Lung (tissue), 12 donors: ENCODE measurements around the gene ABCC11. TPM values are rescaled to one million over a fixed set of nuclear protein-coding genes. Genes with fewer than 3 reads are reported as not detected.

ENCODE experiments used
- ATAC-seq: fragments of 200-7000 bp; cut with Tn5 transposase; one replicate; pipeline ENCODE4 v1.9.1; 2020; ENCODE audit warnings: moderate number of reproducible peaks; ENCODE audit not compliant: insufficient read depth, low FRiP score
- DNase-seq, 3 donors: peaks; one replicate each; pipeline ENCODE4 v3.0.0-alpha.2; 2013 to 2017
- H3K27ac ChIP-seq, 2 donors: one replicate each; pipeline ENCODE4 v1.5.1; 2013; ENCODE audit warnings: mild to moderate bottlenecking in 2 of 2, moderate library complexity in 2 of 2, control low read depth in 1 of 2, inconsistent platforms in 1 of 2, low read depth in 1 of 2, low read length in 1 of 2
- H3K27me3 ChIP-seq, 3 donors: one replicate each; pipeline ENCODE4 v1.5.1; 2013; ENCODE audit warnings: low read length in 2 of 3; ENCODE audit not compliant: control insufficient read depth in 3 of 3, insufficient read depth in 3 of 3
- H3K36me3 ChIP-seq, 4 donors: one replicate each; pipeline ENCODE4 v1.5.1; 2013; ENCODE audit warnings: low read length in 4 of 4, mild to moderate bottlenecking in 1 of 4, moderate library complexity in 1 of 4; ENCODE audit not compliant: control insufficient read depth in 4 of 4, insufficient read depth in 4 of 4
- H3K4me1 ChIP-seq, 5 donors: one replicate each; pipeline ENCODE4 v1.5.1; 2013; ENCODE audit warnings: low read length in 5 of 5, mild to moderate bottlenecking in 2 of 5, moderate library complexity in 1 of 5; ENCODE audit not compliant: control insufficient read depth in 5 of 5, insufficient read depth in 5 of 5
- H3K4me3 ChIP-seq: one replicate; pipeline ENCODE4 v1.5.1; 2013; ENCODE audit warnings: mild to moderate bottlenecking, control low read depth, moderate library complexity
- H3K9ac ChIP-seq, 2 donors: one replicate each; pipeline ENCODE4 v1.5.1; 2013; ENCODE audit warnings: low read length in 2 of 2, control low read depth in 1 of 2; ENCODE audit not compliant: insufficient read depth in 1 of 2
- H3K9me3 ChIP-seq, 4 donors: one replicate each; pipeline ENCODE4 v1.5.1; 2013; ENCODE audit warnings: low read length in 3 of 4, mild to moderate bottlenecking in 1 of 4, moderate library complexity in 1 of 4; ENCODE audit not compliant: control insufficient read depth in 4 of 4, insufficient read depth in 3 of 4
- CTCF ChIP-seq: IDR thresholded peaks from 2 replicates; pipeline ENCODE4 v1.5.1; 2012; ENCODE audit warnings: mild to moderate bottlenecking; ENCODE audit errors: control extremely low read depth, extremely low read depth
- WGBS, 2 donors: extraction: QIAGEN DNeasy Blood & Tissue Kit; methylation state at CpG; one replicate each; pipeline ENCODE4 v1.1.7; 2013; 5-methylcytosine and 5-hydroxymethylcytosine counted together
- polyA plus RNA-seq, 2 donors: library from polyadenylated mRNA; stranded (reverse); fragments of 200-250 nt; gene quantifications; one replicate each; pipeline ENCODE4 v1.2.1, GENCODE V29; 2013
- total RNA-seq, 2 donors: library from RNA; depleted of rRNA in 1 of 2; stranded (reverse); fragments of >200 nt in 1 of 2; gene quantifications; one replicate each; pipeline ENCODE4 v1.2.1, GENCODE V29; 2014 to 2021
- donor health status: control.
- donor health status: control.
- donor health status: Bipolar disorder and iron deficiency.
- donor health status: healthy.
- donor health status: DM: yes; HTN: yes; CAD: no.

The ABCC11 gene
- total and polyA plus RNA-seq, 4 donors = 0.08 to 1.3 (median 0.25) TPM

- peaks cover 0 to 9% (median 0%) of the 10 kb centered on the region in 5 donors for H3K4me1 ChIP-seq
- no peak for DNase-seq
- no peaks in the 10 kb centered on the region for H3K27me3 ChIP-seq
- no peak for TF ChIP-seq CTCF
- ATAC-seq = no peak
- no peak overlapping the region for H3K4me3 ChIP-seq
- 28 to 69% methylated on average over 1 of the region's 1 CpG for WGBS, 2 donors
- no peaks in the 10 kb centered on the region for H3K36me3 ChIP-seq
- no peak overlapping the region for H3K9ac ChIP-seq
- no peaks in the 10 kb centered on the region for H3K9me3 ChIP-seq
- no peak overlapping the region for H3K27ac ChIP-seq
Measured at GRCh38 chr16:48150707-48151106, 96.6 kb downstream of the ABCC11 start.

GRCh38 chr16:48146710-48147109 lies 100.6 kb downstream of the ABCC11 start:
- no peak for TF ChIP-seq CTCF
- DNase-seq (no peak), ATAC-seq (no peak)
- H3K27ac ChIP-seq = no peak overlapping the region
- H3K9ac ChIP-seq = no peak overlapping the region
- H3K36me3 ChIP-seq = no peaks in the 10 kb centered on the region
- no peaks in the 10 kb centered on the region for H3K4me1 ChIP-seq
- H3K27me3 ChIP-seq = no peaks in the 10 kb centered on the region
- WGBS, 2 donors = 85 to 99% methylated on average over 4 of the region's 4 CpGs
- peaks cover 0 to 2% (median 0%) of the 10 kb centered on the region in 4 donors for H3K9me3 ChIP-seq
- no peak overlapping the region for H3K4me3 ChIP-seq

GRCh38 chr16:48146131-48146530 lies 101.2 kb downstream of the ABCC11 start:
- WGBS, 2 donors = 92 to 93% methylated on average over 7 of the region's 7 CpGs
- peaks cover 0 to 2% (median 0%) of the 10 kb centered on the region in 4 donors for H3K9me3 ChIP-seq
- H3K27ac ChIP-seq = no peak overlapping the region
- ATAC-seq = no peak
- no peaks in the 10 kb centered on the region for H3K4me1 ChIP-seq
- H3K27me3 ChIP-seq = no peaks in the 10 kb centered on the region
- H3K4me3 ChIP-seq = no peak overlapping the region
- H3K9ac ChIP-seq = no peak overlapping the region
- TF ChIP-seq CTCF = no peak
- DNase-seq = no peak
- no peaks in the 10 kb centered on the region for H3K36me3 ChIP-seq

GRCh38 chr16:48143812-48144368 lies 103.4 kb downstream of the ABCC11 start:
- no peaks in the 10 kb centered on the region for H3K4me1 ChIP-seq
- no peak for ATAC-seq
- H3K9me3 ChIP-seq = peaks cover 0 to 2% (median 0%) of the 10 kb centered on the region in 4 donors
- H3K4me3 ChIP-seq = no peak overlapping the region
- no peaks in the 10 kb centered on the region for H3K36me3 ChIP-seq
- DNase-seq = no peak
- 95% methylated on average over 9 of the region's 9 CpGs for WGBS, 2 donors
- TF ChIP-seq CTCF = no peak
- H3K27ac ChIP-seq = no peak overlapping the region
- no peaks in the 10 kb centered on the region for H3K27me3 ChIP-seq
- no peak overlapping the region for H3K9ac ChIP-seq
